ENCODE results near the gene NEU1.
"Not testable (repeated sequence)": the region's sequence is repeated elsewhere in the genome, so short reads cannot be mapped to it uniquely, and the experiment has no call there.

Gene NEU1

DNA sequence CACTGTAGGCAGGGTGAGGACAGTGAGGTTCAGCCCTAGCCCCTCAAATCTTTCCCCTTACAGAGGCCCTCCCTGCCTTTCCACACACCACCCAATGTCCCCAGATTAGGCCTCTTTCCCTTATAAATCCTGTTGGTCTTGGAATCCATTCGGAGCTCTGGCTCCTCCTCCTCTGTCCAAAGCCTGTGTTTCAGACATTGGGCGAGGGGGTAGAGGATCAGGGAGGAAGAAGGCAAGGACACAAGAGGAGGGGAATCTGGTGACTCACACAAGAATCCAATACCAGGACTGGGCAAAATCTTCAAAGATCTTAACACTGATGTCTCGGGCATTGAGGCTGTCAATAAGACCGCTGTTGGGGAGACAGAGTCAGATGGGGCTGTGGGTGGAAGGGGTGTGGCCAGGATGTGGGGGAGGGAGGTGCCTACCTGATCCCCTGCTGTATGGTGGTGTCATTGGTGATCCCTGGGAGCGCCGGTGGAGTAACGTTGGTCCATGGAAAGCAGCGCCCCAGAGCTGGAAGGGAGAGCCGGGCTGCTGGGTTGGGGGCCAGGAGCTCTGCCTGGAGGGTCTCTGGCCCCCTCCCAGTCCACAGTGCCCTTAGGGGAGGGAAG, 8.5 kb upstream of the NEU1 start:
- DNase-seq, result no peak

DNA sequence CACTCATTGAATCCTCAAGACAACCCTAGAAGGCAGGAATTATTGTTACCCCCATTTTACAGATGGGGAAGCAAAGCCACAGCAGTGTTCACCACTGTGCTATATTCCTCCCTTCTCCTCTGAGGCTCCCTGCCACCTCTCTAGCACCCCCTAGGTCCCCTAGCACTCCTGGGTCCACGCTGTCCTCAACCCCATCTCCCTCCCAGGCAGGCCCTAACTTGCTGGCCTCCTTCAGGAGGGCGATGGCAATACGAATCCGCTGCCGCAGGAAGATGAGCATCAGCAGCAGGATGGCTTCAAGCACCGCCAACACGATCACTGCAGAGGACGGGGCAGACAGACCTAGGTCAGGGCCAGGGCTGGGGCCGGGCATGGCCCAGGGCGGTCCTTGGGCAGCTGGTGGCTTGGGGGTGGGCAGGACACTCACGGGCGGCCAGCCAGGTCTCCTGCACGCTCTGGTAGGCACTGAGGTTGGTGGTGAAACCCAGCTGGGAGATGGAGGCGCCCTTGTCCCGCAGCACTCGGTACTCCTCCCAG, 7.8 kb upstream of the NEU1 start:
- DNase-seq, result no peak

DNA sequence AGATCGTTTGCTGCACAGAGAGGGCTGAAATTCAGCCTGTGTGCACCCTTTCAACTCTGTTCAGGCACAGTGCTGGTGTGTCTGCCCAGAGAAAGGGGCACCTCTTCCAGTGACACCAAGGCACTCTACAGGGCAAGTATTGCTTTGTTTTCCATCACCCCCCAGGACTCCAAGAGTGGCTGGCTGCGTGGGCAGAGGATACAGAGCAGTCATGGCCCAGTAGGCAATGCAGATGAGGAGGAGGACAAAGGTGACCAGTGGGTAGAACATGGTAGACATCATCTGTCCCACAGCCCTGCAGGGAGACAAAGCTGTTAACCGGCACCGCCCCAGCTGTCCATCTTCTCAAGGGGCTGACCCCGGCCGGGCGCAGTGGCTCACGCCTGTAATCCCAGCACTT, 6.7 kb upstream of the NEU1 start:
- DNase-seq, result no peak

DNA sequence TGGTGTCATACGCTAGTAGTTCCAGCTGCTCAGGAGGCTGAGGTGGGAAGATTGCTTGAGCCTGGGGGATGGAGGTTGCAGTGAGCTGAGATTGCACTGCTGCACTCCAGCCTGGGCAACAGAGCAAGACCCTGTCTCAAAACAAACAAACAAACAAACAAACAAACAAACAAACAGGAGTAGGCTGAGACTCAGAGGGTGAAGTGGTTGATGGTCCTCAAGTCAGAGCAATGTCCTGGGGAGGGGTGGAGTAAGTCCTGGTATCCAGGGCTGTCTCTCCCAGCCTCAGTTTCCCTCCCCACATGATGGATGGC, 6.0 kb upstream of the NEU1 start:
- not testable (repeated sequence) for DNase-seq

DNA sequence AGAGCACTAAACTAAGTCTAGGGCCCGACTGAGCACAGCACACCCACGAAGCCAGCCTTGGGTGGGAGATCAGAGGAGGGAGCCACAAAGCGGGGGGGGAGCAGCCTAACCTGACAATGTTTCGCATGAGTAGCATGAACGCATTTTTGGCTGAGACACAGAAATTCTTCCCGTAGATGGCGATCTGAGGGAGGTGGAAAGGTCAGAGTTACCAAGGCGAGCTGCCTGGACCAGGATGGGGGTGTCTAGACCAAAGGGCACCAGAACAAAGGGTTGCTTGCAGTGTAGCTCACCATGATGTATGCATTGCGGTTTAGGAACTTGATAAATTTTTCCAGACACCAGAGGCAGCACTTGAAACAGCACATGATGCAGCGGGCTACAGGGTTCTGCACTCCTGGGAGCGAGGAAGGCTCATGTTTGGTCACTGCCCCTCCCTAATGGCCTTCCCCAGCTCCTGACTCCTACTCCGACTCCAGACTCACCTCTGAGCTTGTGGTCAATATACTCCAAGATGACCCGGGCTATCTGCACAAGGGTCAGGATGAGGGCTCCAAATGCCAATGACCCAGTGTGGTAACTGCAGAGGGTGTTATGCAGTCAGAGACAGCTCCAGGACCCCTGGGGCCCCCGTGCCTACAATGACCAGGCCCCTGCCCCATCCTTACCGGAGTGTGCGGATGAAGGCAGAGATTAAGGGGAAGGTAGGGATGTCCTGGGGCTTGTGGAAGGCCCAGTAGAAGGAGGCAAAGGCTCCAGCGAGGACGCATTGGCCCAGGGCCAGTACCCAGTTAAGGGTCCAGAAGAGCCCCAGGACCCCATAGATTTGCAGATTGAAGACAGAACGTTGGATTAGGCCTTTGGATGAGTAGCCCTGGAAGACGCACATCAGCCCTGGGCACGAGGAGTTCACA, 2.8 kb upstream of the NEU1 start:
- no peak for DNase-seq

DNA sequence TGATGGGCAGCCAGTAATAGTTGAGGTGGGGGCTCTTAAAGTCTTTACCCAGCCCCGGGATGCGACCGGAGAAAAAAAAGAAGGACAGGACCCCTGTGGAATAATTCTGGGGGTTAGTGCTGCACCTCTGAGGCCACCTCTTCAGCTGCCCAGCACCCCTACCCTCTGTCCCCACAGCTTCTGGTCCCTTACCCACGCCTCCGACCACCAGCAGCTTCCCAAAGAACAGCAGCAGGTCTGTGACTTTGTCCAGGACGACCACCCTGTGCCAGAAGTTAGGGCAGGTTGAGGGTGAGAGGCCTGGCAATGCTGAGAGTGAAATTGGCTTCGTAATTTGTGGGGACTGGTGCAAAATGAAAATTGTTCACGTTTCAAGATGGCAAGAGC, 2.2 kb upstream of the NEU1 start:
- no peak for DNase-seq

DNA sequence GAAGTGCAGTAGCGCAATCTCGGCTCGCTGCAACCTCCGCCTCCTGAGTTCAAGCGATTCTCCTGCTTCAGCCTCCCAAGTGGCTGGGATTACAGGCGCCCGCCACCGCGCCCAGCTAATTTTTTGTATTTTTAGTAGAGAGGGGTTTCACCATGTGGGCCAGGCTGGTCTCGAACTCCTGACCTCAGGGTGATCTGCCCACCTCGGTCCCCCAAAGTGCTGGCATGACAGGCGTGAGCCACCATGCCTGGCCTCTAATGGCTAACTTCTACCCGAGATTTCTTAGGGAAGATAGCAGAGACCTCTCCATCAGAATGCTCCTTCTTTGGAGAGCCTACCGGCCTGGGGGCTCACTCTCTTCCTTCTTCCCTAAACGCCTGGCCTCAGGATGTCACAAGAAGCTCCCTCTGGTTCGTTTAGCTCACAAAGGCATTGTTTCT, 1.5 kb upstream of the NEU1 start:
- peak in 1 of 2 donors; percentile 40 for DNase-seq

DNA sequence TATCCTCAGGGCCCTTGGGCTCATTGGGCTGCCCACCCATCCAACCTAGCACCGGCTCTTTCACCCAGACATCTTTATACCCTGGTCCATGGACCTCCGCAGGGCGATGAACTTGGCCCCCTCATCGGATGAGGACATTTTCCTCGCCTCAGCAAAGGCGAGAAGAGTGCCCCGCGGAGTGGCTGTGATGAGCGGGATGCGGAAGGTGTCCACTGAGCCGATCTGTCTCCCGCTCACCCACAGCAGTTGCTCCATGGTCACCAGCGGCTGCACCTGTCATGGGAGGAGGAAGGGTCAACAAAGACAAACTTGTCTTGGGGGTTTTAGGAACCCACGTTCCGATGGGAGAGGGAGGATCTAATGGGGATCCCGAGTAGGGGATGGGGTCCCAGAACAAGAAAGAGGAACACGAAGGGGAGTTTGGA, 690 bp downstream of the NEU1 start:
- no peak for DNase-seq

DNA sequence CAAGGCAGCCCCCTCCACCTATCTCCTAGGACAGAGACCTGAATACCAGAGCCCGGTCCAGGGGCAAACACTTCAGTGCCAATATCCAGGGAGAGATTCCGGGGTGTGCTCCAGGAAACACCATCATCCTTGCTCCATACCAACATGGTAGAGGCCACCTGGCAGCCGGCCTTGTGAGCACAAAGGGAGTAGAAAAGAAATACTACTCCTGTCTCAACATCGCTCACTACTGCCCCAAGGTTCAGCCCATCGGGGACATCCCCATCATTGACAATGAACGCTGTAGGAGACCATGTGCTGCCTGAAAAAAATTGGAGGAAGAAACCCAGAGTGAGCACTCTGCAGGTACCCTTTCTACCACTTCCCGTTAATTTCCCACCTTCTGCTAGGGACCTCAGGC, 1.5 kb downstream of the NEU1 start:
- no peak for DNase-seq

DNA sequence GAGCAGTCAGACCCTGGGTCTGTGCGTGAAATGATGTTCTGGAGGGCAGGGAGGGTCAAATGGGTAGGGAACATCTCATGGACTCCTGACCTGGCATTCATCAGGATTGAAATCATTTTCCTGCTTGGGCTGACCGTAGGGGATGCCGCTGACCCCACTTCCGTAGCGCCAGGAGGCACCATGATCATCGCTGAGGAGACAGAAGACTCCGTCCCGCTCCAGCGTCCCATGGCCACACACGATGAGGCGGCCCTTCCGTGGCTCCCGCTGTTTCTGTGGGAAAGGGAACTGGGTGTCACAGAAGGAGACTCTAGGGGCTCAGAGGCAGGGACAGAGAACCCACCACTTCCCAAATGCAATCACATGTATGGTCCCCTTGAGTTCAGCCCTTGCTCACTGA, 2.3 kb downstream of the NEU1 start:
- no peak for DNase-seq

DNA sequence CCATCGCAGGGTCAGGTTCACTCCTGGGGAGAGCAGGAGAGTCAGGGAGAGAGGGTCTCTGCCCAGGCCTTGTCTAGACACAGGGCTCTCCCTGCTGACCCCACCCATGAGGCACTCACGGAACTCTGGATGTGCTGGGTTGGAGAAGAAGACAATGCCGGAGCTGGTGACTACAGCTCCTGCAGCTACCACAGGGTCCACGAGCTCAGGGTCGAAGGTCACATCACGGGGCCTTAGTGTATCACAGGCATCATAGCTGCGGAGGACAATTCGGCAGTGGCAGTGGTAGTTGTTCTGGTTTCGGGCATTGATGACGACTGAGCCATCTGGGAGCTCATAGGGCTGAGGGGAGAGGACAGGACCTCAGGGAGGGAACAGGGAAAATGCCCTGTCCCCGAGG, 2.7 kb downstream of the NEU1 start:
- no peak for DNase-seq

DNA sequence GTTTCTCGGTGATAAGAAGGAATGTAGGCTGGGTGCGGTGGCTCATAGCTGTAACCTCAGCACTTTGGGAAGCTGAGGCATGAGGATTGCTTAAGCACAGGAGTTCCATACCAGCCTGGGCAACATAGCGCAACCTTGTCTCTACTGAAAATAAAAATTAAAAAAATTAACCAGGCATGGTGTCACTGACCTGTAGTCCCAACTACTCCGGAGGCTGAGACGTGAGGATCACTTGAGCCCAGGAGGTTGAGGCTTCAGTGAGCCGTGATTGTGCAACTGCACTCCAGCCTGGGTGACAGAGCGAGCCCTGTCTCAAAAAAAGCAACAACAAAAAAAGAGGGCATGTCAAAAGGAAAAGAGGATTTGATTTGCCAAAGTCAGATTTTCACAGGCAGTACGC, 3.9 kb downstream of the NEU1 start:
- no peak for DNase-seq

DNA sequence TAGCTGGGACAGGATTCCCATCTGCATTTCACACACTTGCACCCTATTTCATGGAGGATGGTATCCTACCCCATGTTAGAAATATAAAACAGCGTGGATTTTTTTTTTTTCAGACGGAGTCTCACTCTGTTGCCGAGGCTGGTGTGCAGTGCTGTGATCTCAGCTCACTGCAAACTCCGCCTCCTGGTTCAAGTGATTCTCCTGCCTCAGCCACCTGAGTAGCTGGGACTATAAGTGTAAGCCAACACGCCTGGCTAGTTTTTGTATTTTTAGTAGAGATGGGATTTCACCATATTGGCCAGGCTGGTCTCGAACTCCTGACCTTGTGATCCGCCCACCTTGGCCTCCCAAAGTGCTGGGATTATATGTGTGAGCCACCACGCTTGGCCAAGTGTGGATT, 4.8 kb downstream of the NEU1 start:
- not testable (repeated sequence) for DNase-seq

DNA sequence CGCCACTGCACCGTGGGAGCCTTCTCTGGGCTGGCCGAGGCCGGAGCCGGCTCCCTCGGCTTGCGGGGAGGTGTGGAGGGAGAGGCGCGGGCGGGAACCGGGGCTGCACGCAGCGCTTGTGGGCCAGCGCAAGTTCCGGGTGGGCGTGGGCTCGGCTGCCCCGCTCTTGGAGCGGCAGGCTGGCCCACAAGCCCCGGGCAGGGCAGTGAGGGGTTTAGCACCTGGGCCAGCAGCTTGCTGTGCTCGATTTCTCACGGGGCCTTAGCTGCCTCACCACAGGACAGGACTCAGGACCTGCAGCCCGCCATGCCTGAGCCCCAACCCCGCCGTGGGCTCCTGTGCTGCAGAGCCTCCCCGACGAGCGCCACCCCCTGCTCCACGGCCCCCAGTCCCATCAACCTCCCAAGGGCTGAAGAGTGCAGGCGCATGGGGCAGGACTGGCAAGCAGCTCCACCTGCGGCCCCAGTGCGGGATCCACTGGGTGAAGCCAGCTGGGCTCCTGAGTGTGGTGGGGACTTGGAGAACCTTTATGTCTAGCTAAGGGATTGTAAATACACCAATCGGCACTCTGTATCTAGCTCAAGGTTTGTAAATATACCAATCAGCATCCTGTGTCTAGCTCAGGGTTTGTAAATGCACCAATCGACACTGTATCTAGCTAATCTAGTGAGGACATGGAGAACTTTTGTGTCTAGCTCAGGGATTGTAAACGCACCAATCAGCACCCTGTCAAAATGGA, 10.5 kb downstream of the NEU1 start:
- DNase-seq, result not testable (repeated sequence)

DNA sequence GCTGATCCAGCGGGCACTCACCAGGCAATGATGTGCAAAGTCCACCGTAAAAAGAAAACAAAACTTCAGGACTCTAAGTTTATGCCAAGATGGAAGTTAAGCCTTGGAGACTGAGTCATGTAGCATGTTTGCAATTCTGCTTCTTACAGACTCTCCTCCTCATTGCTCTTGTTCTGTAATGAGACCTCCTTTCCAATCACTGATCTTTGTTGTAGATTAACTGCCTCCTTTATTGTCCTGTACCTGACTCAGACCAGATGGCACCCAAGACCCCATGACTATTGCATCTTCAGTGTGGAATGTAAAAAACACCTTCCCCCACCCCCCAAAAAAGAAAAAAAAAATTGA, 11.2 kb downstream of the NEU1 start:
- no peak for DNase-seq

DNA sequence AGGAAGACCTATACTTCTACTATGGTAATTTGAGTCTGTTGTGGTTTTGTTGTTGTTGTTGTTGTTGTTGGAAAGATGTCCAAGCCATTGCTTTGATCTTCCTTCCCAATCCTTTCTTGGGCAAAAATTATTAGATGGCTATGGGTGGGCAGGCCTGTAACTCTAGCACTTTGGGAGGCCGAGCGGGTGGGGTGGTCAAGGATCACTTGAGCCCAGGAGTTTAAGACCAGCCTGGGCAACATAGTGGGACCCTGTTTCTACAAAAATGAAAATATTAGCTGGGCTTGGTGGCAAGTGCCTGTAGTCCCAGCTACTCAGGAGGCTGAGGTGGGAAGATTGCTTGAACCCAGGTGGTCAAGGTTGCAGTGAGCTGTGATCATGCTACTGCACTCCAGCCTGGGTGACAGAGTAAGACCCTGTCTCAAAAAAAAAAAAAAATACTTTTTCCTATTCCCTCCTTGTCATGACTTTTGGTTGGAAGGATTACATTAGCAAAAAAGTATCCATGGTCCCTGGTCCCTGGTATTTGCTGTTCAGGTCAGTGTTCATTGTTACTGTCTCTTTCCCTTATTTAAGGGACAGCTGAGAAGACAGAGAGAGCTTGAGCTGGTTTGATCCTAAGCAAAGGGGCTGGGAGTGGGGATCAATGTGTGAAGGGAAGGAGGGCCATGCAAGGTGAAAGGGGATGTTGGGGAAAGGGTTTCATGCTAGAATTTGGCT, 11.7 kb downstream of the NEU1 start:
- DNase-seq, result no peak

DNA sequence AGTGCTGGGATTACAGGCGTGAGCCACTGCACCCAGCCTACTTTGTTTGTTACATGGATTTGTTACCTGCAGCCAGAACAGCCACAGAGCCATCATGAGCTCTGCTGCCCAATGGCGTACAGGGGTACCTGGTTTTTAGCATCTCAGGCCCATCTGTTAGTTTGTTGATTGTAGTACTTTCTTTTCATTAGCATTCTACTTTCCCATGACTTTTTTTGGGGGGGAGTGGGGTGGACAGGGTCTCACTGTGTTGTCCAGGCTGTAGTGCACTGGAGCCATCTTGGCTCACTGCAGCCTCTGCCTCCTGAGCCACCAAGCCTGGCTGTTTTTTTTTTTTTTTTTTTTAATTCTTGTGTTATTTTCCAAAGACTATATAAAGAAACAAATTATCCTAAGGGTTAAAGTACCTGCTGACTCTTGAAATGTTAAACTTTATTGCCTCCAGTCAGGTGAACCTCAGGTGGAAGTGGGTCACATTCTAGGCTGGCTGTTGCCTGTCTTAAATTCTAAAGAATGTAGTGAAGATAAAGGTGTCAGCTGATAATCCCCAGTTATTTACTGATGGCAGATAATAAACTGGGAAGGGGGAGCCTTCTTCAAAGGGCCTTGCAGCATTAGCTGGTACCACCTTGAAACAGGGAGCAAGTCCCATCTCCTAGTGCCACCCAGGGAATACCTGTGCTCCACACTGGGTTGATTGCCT, 15.2 kb downstream of the NEU1 start:
- no peak for DNase-seq

DNA sequence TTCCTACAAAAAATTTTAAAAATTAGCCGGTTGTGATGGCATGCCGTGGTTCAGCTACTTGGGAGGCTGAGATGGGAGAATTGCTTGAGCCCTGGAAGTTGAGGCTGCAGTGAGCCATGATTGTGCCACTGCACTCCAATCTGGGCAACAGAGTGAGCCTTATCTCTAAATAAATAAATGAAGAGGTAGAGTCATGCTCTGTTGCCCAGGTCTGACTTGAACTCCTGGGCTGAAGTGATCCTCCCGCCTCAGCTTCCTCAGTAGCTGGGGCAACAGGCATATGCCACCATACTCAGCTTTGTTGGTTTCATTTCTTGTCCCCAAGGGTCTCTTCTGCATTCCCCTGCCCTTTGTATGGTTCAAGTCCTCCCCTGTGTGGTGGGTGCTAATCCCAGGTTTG, 18.1 kb downstream of the NEU1 start:
- DNase-seq, result no peak

DNA sequence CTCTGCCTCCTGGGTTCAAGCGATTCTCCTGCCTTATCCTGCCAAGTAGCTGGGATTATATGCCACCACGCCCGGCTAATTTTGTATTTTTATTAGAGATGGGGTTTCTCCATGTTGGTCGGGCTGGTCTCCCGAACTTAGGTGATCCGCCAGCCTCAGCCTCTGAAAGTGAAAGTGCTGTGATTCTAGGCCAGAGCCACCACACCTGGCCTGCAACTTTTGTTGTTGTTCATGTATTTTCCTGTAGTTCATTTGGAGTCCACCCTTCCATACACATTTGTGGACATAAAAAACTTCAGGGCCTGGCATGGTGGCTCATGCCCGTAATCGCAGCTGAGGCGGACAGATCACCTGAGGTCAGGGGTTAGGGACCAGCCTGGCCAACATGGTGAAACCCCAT, 20.6 kb downstream of the NEU1 start:
- DNase-seq, result no peak

DNA sequence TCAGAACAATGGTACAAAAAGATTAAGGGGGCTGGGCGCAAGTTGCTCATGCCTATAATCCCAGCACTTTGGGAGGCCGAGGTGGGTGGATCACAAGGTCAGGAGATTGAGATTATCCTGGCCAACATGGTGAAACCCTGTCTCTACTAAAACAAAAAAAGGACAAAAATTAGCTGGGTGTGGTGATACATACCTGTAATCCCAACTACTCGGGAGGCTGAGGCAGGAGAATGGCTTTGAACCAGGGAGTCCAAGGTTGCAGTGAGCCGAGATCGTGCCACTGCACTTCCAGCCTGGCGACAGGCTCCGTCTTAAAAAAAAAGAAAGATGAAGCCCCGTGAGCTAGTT, 22.9 kb downstream of the NEU1 start:
- DNase-seq, result not testable (repeated sequence)

DNA sequence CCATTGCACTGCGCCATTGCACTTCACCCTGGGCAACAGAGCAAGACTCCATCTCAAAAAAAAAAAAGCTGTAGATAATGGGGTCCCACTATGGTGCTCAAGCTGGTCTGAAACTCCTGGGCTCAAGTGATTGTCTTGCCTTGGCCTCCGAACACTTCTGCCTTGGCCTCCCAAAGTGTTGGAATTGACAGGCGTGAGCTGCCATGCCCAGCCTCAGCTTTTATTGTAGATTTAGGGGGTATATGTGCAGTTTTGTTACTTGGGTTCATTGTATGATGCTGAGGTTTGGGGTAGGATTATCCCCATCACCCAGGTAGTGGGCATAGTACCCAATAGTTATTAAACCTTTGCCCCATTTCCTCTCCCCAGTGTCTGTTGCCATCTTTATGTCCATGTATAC, 23.7 kb downstream of the NEU1 start:
- DNase-seq, result no peak

DNA sequence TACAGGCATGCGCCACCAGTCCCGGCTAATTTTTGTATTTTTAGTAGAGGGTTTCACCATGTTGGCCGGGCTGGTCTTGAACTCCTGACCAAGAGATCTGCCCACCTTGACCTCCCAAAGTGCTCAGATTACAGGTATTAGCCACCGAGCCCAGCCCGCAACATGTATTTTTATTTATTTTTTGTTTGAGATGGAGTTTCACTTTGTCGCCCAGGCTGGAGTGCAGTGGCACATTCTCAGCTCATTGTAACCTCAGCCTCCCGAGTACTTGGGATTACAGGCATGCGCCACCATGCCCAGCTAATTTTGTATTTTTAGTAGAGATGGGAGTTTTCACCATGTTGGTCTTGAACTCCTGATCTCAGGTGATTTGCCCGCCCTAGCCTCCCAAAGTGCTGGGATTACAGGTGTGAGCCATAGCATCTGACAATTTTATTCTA, 24.5 kb downstream of the NEU1 start:
- DNase-seq, result not testable (repeated sequence)
